ENCODE measurements around the gene SRCIN1. TPM values are rescaled to one million over a fixed set of nuclear protein-coding genes. Genes with fewer than 3 reads are reported as not detected.

SRCIN1 gene
- polyA plus RNA-seq, 4 donors, result 2.5 to 7.6 (median 4.7) TPM

DNA sequence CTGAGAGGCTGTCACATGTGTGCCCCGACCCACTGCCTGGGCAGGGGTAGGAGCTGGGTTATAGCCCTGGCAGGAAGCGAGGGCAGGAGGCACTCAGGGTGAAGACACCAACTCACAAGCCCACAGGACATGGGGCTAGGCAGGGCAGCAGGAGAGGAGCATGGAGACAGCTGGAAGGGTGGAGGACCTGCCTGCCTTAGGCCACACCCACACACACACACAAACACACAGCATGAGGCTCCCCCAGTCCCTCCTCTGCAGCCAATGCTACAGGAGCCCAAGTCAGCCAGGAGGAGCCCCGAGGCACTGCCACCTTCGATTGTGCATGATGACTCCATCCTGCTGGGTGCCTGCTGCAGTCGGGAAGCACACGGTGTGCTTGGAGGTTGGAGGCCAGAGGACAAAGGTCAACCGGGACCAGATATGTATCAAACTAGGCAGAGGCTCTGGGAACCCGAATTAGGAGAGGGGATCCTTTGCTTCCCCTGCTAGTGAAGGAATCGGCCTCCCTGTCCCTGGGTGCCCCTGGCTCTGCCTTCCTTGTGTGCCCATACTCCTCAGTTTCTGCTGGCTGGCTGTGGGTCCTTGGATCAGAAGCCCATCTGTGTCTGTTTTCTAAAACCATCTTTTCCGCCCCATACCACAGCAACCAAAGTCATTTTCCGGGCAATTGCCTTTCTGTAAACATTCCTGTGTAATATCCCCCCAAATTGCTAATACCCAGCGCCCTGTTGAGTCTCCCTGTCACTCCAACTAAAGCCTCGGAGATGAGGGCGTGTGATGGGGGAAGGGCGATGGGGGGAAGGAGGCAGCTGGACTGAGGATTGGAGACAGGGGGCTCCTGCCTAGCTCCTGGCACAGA lies 20.5 kb downstream of the SRCIN1 start:
- no peak for DNase-seq (ENCODE audit: low read depth in 4 of 4, low spot score in 2 of 4)

DNA sequence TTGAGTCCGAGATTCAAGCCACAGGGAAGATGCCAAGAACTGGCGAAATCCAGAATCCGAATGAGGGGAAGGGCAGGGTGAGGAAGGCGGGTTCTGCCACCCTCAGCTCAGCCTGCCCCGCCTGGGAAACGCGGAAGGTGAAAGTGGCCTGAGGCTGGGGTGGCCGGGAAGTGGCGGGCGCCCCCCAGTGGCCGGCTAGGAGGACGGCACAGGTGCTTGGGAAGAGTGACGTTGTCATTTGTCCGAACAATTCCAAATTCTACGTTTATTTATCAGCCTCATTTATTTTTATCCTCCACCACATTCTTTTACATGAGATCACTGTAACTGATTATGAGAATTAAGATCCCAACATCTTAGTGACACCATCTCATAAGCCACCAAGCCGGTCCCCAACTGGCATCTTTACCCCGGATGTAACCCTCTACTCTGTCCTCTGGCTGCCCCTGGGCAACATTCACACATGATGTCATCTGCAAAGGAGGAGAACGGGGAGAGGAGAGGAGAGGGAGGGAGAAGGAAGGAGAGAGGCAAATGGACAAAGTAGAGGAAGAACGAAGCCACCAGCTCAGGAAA lies 21.3 kb downstream of the SRCIN1 start:
- no peak for DNase-seq (ENCODE audit: low read depth in 4 of 4, low spot score in 2 of 4)

GRCh38 chr17:38583828-38584349 lies 21.9 kb downstream of the SRCIN1 start:
- DNase-seq (ENCODE audit: low read depth in 4 of 4, low spot score in 2 of 4), result no peak

GRCh38 chr17:38583176-38583575 lies 22.6 kb downstream of the SRCIN1 start:
- DNase-seq (ENCODE audit: low read depth in 4 of 4, low spot score in 2 of 4), result no peak

DNA sequence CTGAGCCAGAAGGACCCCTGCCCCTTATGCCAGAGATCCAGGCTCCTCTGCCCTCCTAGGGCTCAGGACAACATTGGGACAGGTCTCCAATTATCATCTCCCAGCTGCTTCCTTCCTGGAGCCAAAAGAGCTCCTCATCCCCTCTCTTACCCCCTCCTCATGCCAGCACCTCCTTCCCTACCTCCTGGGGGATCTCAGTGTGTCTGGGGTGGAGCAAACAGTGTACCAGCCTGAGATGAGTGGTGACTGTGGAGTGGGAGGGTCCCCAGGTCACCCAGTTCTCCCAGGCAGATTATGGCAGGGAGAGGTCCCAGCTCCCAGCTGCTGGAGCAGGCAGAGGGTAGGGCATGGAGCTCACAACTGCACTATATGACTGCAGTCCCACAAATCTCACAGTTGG lies 23.7 kb downstream of the SRCIN1 start:
- DNase-seq (ENCODE audit: low read depth in 4 of 4, low spot score in 2 of 4), result no peak

GRCh38 chr17:38579934-38580333 lies 25.8 kb downstream of the SRCIN1 start:
- no peak for DNase-seq (ENCODE audit: low read depth in 4 of 4, low spot score in 2 of 4)

DNA sequence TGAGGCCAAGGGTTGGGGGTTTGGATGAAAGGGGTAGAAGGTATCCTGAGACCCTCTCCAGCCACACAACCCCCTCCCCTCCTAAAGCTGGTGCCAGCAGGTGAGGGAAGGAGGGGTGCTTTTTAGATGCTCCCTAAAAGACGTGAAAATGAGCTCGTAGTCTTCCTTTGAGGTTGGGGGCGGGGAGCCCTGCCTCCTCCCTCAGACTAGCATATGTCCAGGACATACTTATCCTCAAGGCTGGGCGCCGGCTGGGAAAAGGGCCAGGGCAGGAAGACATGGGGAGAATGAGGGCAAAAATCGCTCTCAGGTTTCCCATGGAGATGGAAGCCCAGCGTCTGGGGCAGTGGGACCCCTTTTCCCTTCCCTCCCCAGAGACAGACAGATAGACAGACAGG lies 26.7 kb downstream of the SRCIN1 start:
- DNase-seq (ENCODE audit: low read depth in 4 of 4, low spot score in 2 of 4), result no peak

- DNase-seq (ENCODE audit: low read depth in 4 of 4, low spot score in 2 of 4), result no peak
These were observed 27.3 kb downstream of the SRCIN1 start for GRCh38 chr17:38578229-38579082.

DNA sequence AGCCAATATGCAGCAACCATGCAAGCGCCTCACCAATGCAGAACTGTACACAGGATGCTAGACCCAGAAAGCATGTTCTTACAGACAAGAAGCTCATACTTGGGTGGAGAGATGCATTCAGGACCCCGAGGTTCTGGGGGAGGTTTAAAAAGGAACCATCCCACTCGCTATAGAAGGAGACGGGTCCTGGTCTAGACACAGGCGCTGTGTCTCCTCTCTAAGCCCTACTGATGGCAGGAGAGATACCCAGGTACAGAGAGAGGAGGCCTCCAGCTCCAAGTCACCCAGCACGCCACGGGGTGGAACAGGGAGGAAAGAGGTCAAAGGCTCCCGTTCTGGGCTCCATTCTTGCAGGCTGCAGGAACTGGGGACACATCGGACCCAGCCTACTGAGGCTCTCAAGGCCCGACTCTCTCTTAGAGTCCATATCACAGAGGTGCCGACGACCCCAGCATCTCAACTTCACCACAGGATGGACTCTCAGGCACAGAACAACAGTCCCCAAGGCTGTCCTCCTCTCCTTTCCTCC lies 28.0 kb downstream of the SRCIN1 start:
- no peak for DNase-seq (ENCODE audit: low read depth in 4 of 4, low spot score in 2 of 4)

DNA sequence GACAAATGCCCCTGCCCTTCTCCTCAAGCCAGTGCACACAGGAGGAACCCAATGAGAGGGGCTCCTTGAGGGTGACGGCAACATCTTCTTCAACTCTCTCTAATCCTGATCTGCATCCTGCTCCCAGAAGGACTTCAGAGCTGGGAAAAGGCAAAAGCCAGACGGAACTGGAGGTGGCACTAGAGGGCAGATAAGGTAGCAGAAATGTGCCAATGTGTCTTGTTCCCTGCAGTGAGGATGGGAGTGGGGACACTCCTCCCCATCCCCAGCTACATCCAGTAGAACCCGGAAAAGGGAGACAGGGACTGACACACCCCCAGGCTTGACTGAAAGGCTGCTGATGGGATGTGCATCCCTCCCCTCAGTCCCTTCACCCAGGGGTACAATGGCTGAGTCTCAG lies 28.5 kb downstream of the SRCIN1 start:
- DNase-seq (ENCODE audit: low read depth in 4 of 4, low spot score in 2 of 4), result no peak

DNA sequence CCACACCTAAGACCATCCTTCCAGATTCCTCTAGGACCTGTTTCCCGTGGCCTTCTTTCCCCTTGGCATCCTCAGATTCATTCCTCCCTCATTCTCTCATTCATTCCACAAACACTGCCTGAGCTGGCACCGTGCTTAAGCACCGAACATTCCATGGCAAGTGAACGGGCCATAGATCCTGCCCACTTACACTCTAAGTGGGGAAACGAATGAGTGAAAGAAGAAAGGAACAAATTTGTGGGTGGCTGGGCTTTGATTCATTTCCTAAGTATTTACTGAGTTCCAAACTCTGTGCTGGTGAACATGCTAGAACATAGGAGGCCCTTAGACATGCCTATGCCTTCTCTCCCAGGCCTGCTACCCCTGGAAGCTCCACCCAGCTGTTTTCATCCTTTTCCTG lies 30.0 kb downstream of the SRCIN1 start:
- DNase-seq (ENCODE audit: low read depth in 4 of 4, low spot score in 2 of 4), result no peak

GRCh38 chr17:38574712-38575111 lies 31.0 kb downstream of the SRCIN1 start:
- DNase-seq (ENCODE audit: low read depth in 4 of 4, low spot score in 2 of 4), result no peak

DNA sequence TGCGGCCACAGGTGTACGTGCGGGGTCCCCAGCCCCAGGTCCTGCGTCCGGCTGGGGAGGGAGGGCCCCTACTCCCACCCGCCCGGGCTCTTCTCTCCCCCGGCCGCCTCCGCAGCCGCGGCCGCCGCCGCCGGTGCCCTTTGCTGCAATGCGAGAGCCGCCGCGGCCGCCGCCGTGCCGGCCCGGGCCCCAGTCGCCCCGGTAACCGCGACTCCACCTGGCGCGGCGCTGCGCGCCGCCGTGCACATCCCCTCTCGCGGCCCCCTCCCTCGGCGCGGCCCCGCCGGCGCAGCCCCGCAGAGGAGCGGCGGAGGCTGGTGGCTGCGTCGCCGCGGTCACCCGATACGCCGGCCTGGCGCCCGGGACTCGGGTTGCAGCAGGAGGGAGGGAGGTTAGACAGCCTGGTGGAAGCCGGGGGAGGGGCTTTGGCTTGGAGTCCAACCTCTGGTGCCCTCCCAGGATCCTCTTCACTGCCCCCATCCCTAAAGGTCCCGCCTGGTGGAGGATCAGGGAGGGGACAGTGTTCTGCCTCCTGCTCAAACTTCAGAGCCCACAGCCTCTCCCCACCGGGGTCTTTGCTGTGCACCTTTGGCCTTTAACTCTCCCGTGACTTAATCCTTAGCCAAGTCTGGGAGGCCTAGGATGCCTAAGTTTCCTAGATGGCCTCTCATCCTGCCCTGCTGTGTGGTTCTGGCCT lies 32.9 kb downstream of the SRCIN1 start:
- DNase-seq (ENCODE audit: low read depth in 4 of 4, low spot score in 2 of 4), result no peak

GRCh38 chr17:38571833-38572668 lies 33.7 kb downstream of the SRCIN1 start:
- no peak for DNase-seq (ENCODE audit: low read depth in 4 of 4, low spot score in 2 of 4)

GRCh38 chr17:38569701-38570512 lies 35.8 kb downstream of the SRCIN1 start:
- no peak for DNase-seq (ENCODE audit: low read depth in 4 of 4, low spot score in 2 of 4)

DNA sequence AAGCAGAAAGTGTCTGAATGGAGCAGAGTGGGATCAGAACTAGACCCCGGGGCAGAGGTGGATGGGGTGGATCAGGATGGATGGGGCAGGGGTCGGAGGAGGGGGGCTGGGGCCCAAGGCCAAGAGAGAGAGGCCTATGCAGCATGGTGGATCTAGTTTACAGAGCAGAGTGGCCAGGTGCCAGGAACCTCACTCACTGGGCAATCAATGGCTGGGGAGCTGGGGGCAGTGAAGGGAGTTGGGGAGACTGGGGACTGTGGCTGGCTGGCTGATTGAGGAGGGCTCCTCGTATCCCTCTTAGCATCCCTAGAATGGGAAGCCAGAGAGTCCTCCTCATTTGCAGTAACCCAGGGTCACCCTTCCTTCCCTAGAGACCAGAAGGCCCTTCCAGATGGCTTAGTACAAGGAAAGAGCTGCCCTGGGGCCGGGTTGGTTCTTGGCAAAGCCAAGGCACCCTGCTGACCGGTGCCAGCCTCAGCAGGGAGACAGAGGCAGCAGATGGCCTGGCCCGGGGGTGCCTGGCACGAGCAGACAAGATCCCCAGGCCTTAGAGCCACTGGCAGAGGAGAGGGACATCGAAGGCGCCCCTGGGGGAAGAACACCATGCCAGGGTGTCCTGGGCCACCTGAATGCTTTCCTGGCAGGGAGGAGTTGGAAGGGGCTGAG lies 36.8 kb downstream of the SRCIN1 start:
- DNase-seq (ENCODE audit: low read depth in 4 of 4, low spot score in 2 of 4), result no peak

DNA sequence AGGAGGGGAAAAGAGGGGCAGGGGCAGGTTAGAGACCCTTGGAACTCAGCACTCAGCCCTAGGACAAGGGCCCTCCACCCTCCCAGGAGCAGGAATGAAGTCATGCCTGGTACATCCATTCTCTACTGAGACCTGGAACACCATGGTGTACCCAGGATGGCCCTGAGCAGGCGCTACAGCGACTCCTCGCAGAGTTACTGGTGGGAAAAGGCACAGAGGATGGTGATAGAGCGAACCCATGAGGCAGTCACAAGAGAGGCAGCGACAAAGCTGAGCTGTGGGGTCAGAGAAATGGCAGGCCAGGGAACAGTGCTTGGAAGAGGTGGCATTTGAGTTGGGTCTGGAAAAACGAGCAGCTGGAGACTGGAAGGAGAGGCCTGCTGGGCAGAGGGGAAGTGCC lies 37.5 kb downstream of the SRCIN1 start:
- DNase-seq (ENCODE audit: low read depth in 4 of 4, low spot score in 2 of 4), result no peak

GRCh38 chr17:38567350-38567749 lies 38.4 kb downstream of the SRCIN1 start:
- DNase-seq (ENCODE audit: low read depth in 4 of 4, low spot score in 2 of 4), result no peak

Data from left renal cortex interstitium (tissue), 4 donors.